ENCODE data around the gene KIF1A.
"Not testable (repeated sequence)": the region's sequence is repeated elsewhere in the genome, so short reads cannot be mapped to it uniquely, and the experiment has no call there.

Gene KIF1A

DNA sequence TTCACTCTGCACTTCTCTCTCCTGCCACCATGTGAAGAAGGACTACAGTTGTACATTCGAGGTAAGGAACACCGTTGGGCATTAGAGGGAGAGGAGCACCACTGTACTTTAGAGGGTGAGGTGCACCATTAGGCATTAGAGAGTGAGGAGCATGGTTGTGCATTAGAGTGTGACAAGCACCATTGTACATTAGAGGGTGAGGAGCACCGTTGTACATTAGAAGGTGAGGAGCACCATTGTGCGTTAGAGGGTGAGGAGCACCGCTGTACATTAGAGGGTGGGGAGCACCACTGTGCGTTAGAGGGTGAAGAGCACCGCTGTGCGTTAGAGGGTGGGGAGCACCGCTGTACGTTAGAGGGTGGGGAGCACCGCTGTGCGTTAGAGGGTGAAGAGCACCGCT lies 27.8 kb upstream of the KIF1A start:
- DNase-seq = no peak

DNA sequence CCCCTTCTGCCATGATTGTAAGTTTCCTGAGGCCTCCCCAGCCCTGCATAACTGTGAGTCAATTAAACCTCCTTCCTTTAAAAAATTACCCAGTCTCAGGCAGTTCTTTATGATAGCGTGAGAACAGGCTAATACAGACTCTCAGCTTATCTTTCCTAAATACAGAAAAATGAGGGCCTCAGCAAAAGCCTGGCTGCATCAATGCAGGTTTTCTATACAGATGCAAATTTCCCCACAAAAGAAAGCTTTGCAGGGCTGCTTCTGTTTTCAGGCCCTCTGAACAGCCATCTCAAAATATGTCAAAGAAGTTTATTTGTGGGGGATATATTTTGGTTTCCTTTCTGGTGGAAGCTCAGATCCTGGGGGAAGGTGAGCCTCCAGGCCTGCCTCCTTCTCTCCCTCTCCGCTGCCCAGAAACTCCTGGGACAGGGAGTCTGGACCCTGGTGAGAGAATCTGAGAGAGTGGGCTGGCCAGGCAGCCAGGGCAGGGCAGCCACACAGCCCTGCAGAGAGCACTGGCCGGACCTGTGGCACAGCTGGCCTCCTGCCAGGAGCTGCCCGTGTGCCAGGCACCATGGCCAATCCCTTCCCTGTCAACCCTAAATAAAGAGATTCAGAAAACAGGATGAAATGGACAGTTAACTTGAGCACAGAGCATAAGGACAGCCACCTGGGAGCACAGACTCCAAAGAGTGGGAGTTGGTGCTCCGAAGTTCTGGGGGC lies 27.0 kb upstream of the KIF1A start:
- DNase-seq = no peak

DNA sequence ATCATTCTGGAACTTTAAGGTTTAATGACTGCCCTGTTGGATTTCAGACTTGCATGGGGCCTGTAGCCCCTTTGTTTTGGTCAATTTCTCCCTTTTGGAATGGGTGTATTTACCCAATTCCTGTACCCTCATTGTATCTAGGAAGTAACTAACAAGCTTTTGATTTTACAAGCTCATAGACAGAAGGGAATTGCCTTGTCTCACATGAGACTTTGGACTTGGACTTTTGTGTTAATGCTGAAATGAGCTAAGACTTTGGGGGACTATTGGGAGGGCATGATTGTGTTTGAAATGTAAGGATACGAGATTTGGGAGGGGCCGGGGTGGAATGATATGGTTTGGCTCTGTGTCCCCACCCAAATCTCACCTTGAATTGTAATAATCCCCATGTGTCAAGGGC lies 26.3 kb upstream of the KIF1A start:
- DNase-seq = not testable (repeated sequence)

DNA sequence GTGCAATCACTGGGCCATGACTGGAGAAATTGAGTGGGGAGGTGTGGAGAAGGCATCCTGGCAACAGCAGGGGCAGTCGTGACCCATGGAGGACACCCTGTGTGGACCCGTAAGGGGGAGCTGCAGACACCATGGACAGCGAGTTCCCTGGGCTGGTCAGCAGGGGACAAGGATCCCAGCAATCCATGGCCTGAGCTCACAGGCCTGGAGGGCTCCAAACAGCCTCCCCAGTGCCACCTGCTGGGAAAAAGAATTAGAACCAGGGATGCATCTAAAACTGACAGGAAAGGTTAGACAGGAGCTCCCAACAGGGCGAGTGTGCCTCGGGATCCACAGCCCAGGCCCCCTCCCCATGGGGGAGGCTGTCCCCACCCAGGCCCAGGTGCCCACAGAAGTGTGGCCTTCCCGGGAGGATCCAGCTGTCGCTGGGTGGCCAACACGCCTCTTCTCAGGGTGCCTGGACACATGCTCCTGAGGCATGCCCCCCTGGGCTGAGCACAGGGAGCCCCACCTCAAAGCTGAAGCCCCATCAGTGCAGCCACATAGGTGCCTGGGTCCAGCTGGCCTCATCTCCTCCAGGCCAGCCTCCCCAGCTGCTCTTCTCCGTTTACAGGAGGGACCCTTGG lies 20.5 kb upstream of the KIF1A start:
- DNase-seq = no peak

DNA sequence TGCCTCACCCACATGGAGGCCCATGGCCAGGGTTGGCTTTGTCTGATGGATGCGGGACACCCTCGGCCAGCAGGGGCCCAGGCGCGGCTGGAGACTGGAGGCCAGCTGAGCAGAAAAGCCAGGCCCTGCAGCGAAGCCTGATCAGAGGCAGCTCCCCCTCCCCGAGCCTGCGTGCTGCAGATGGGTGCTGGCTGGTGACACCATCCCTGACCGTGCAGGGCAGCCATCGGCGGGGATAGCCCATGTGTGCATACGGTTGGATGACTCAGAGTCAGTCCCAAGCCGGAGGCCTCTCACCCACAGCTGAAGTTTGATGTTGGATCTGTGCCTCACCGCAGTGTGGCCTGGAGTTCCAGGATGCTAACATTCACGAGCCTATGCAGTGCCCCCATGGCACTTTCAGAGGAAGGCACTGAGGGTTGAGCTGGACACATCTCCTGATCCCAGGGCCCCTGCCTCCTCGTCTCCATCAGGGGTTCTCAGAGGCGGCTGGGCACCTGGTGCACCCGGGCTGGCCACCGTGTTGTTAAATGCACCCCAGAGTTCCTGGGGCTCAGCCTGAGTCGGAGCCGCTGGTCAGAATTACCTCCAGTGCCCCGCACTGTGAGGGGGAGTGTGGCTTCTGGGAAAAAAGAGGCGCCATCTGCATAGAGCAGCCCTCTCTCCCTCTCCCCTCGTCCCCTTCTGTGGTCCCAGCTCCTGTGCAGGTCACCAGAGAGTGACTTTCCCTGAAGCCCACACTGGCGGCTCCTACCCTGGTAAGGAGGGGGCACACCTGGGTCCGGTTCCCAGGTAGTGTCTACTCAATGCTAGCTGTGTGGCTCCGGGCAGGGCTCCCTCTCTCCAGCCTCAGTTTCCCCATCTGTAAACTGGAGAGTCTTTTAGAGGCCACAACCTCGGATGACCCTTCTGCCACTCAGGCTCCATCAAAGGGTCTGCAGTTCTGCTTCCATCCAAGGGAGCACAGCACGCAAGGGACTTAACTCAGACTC lies 19.4 kb upstream of the KIF1A start:
- no peak for DNase-seq

DNA sequence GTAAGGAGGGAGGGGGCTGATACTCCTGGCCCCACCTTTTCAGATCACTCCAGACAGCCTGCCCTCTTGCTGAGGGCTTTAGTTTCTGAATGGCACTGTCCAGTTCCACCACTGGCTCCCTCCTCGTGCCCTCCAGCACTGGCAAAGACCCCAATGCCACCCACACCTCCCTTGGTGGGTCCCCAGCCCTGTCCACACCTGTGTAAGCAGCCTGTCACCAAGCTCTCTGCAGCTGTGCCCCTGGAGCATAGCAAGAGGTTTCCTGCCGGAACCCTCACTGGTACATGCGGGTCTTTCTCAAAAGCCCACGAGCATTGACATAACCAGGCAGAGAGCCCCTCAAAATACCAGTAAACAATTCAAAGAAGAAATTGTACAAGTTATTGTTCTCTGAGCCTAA lies 17.6 kb upstream of the KIF1A start:
- no peak for DNase-seq

DNA sequence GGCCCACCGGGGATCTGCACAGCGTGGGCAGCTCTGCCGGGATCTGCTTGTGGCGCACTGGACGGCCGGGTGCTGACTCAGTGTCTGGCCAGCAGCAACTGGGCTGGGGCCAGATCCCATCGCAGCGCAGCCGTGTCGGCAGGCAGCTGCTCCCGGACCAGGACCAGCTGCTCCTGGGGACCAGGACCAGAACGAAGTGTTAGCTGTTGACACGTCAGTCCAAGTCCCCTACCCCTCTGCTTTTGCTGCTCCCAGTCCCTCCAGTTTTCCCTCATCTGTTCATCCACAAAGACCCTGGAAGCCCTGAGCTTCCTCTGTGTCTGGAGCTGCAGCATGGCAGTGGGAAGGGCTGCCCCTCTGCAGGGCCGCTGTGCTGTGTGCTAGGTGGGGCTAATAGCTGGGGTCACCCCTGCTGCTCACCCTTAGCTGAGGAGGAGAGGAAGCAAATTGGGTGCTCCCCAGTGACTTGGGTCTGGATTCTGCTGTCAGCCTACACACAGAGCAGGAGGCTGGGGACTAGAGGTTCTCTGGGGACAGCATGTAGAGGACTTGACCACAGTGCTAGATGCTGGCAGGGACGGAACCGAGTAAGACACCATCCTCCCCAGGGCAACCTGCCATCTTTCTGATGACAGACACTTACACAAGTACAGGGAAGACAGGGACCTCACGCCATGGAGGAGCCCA lies 16.9 kb upstream of the KIF1A start:
- no peak for DNase-seq

DNA sequence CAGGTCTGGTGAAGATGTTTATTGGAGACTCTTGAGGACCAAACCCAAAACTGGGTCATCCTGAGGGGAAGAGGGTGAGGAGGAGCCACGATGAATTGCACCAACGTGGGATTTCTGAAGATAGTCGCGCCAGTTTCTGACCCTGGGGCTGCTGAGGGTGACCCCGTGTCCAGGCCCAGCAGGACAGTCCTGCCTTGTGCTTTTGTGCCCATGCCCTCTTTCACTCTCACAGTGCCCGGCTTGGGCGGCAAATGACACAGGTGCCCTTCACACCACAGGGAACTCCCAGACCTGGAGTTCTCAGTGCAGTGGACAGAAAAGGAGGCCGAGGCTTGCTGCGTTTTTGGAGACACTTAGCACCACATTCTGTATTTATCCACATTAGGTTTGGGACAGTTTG lies 15.5 kb upstream of the KIF1A start:
- no peak for DNase-seq

DNA sequence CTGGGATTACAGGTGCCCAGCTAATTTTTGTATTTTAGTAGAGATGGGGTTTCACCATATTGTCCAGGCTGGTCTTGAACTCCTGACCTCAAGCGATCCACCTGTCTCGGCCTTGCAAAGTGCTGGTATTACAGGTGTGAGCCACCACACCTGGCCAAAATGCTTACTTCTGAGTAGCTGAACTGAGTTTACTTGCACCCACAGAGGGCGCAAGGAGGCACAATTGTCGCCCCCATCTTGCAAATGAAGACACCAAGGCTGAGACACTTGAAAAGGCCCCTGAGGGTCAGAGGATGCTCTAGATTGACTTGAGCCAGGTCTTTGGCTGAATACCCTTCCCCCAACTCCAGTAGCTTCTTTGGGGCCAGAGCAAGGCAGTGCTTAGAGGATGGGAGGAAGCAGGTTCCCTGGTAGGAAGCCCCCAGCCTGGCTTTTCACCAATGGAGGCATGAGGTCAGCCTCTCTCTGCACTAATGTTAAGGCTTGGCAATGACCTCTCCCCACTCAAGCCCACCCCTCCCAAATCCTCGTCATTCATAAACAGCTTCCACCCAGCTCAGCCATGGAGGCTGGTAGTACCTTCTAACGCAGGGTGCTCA lies 14.5 kb upstream of the KIF1A start:
- no peak for DNase-seq

DNA sequence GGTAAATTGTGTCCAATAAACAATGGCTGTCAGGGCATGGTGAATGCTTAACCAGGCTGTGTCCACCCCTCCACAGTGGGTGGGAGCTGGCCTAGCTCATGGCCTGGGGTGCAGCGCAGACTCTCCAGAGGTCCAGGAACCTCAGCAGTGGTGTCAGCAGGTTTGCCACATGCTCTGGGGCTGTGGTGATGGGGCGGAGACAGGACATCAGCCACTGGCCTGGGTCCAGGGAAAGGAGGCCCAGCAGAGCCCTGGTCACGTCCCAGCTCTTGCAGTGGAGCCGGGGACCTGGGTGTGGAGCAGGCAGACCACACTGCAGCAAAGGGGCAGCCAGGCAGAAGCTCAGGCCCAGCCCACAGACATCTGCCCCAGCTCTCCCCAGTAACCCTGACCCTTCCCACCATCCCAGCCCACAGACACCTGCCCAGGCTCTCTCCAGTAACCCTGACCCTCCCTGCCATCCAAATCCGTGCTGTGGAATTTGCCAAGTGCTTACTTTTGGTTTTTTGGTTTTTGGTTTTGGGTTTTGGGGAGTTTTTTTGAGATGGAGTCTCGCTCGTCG lies 13.8 kb upstream of the KIF1A start:
- no peak for DNase-seq

DNA sequence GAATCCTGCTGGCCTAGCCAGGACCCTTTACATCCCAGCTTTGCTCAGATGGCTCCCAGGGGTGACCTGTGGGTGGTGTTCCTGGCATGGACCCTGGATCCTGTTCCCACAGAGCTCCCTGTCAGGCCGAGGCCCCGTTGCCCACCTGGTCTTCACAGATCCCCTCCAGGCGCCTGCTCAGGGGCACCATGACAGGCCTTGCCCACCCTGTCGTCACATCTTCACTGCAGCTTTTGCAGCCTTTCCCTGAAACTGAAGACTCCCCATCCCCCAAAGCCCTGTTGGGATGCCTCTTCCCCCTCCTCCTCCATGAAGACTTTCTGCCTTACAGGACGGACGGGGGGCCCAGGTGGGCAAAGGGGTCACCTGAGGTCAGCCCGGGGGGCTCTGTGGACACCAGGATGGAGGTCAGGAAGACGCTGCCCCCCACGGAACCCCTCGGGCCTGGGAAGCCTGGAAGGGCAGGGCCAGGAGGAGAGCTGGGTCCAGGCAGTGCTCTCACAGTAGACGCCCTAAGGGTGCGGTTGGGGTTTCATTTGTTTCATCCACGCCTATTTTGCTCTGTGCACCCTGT lies 13.0 kb upstream of the KIF1A start:
- no peak for DNase-seq

DNA sequence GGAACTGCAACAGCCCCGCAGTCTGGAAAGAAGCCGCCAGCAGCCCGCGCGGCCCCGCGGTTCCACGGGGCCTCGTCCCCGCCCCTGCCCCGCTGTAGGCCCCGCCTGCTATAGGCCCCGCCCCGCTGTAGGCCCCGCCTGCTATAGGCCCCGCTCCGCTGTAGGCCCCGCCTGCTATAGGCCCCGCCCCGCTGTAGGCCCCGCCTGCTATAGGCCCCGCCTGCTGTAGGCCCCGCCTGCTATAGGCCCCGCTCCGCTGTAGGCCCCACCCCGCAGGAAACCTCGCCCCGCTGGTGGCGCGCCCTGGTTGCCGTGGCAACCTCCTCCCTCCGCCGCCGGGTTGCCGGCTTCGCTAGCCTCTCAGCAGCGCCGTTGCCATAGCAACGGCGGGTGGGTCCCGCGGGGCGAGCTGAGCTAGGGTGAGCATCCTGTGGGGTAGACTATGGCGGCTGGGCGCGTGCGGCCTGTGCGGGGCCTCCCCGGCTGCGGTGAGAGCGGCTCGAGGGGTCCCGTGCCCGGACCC lies 12.2 kb upstream of the KIF1A start:
- DNase-seq = peak; percentile 76

DNA sequence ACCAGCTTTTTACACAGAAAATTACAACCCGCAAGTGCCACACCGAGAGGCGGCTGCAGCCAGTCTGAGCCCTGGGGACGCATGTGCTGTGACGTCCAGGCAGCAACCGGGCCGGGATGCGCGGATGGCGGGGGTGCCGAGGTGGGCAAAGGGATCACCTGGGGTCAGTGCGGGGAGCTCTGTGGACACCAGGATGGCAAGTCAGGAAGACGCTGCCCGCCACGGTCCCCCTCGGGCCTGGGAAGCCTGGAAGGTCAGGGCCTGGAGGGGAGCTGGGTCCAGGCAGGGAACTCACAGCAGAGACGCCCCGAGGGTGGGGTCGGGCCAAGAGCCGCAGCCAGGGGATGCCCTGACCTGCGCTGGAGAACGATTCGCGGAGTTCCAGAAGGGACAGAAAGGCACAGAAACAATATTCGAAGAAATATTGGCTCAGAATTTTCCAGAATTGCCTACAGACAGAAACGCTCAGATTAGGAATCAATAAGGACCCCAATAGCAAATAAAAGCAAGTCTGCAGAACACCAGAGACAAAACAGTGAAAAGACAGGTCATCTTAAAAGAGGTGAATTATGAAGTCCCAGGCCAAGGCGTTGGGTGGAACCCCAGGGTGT lies 11.7 kb upstream of the KIF1A start:
- DNase-seq = no peak

DNA sequence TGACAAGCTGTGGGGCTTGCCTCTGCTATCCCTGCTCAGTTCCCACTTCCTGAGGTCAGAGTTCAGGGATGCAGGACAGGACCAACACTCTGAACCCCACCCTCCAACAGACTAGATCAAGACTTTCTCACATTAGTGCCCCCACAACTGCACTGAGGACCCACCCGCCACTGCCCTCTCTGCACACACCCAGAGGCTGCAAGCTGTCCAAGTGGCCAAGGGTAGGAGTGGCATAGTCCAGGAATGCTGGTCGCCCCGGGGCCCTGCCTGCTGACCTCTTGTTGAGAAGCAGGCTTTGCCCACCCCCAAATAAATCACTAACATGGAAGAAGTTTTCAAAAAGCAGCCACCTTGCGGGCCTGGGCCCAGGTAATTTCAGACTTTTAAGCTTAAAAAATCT lies 5.5 kb upstream of the KIF1A start:
- DNase-seq = no peak

DNA sequence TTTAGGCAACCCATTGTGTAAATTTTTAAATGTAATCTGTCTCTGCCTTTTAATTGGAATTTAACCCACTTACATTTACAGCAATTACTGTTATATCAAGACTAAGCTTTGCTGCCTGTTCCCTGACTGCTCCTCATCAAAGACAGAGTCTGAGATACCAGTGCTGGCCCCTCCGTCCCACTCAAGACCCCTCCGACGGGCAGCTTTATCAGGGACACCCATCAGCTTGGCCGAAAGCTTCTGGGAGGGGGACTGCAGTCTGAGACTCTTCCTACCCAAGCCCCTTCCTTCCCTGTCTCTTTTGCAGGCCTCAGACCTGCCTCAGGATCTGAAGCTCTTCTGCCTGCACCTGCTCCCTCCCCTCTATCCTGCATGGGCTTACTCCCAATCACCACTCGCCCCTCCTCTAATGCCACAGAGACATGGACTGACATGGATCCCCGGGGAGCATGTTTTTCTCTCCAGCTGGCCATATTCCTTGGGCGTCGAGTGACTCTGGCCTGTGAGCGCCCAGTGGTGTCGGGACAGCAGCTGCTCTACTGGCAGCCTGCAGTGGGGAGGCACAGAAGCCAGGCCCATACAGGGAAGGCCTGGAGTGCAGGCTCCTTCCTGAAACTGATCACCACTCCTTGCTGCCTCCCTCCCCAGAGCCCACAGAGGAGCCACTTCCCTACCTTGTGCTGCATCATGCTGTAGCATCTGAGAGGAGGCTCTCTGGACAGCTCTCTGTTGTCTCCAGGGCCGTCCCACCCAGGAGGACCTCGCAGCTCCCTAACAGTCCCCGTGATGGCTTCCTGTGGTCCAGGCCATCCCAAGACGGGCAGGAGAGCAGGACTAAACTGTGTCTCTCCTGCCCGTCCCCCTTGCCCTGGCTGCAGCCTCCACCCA lies 3.7 kb upstream of the KIF1A start:
- no peak for DNase-seq

DNA sequence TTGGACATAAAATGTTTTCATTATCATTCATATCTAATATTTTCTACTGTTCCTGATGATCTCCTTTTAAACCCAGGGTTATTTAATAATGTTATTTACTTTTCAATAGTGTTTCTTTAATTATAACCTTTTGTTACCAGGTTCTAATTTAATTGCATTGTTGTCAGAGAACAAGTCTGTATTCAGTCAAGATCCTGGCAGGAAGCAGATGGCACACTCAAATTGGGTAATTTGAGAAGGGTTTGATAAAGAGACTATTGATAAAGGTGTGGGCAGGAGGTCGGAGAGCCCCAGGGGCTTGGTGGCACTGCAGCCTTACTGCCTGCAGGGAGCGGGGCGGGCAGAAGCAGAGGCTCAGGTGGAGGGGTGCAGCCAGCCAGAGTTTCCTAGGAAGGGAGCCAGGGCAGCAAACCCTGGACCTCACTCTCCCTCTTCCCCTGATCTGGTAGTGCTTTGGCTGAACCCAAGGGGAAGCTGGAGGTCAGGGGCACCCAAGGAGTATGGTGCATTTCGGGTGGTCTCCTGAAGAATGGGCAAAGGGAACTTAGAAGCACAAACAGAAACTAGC lies 2.3 kb upstream of the KIF1A start:
- no peak for DNase-seq

DNA sequence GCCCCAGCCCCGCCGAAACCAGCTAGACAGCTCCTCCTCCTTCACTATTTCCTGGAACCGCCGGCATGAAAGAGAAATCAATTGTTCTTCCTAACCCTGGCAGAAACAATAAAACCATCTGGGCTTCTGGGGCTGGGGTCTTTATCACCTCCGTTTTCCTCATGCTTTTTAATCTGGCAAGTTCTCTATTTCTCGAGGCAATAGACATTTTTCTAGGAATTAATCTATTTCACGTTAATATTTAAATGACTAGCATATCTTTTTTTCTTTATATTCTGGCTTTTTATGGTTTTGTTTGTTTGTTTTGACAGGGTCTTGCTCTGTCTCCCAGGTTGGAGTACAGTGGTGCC lies 1.4 kb upstream of the KIF1A start:
- no peak for DNase-seq

DNA sequence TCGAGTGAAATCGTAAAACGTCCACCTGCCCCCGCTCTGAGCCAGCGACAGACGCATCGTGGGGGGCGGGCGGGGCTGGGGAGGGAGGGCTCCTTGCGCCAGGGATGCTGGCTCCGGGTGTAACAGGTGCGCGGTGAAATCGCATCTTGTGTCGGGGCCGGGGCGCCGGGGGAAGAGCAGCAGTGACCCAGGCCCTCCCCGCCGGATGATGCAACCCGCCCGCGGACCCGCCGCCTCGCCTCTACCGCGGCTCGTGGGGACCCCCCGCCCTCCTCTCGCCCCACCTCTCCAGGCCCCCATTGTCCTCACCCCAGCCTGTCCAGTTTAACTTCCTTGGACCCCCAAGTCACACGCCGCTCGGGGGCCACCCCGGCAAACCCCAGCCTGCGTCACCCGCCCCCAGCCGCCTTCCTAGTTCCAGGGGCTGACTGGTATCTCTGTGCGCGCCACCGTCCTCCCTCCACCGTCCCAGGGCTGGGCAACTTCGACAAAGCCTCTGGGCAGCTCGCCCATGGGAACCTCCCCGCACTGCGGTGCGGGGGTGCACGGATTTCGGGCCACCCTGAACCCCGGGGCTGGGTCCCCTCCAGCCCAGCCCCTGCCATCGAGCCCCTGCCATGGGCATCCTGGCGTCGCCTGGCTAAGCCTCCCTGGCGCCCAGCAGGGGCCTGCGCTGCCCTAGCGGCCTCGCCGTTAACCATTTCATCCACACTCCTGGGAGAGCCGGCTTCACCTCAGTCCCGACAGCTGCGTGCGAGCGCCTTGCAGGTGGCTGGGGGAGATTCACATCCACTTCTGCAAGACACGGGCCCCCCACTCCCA lies 799 bp upstream of the KIF1A start:
- DNase-seq = peak; percentile 62
